Lower lobe of right lung (tissue), 2 donors: Measurements from ENCODE around the gene HLA-B. TPM values are rescaled to one million over a fixed set of nuclear protein-coding genes. Genes with fewer than 3 reads are reported as not detected.

Experiments used
- ATAC-seq, 2 donors: fragments of 200-7000 bp; cut with Tn5 transposase; one replicate each; pipeline ENCODE4 v1.9.1; 2020 to 2022; ENCODE audit warnings: mild to moderate bottlenecking in 2 of 2, moderate library complexity in 2 of 2
- DNase-seq: peaks from one replicate; pipeline ENCODE4 v3.0.0-alpha.2; 2020
- H3K27ac ChIP-seq: fragments of 200-600 bp; one replicate; pipeline ENCODE4 v1.8.0; 2022
- H3K27me3 ChIP-seq: fragments of 200-600 bp; one replicate; pipeline ENCODE4 v1.8.0; 2022; ENCODE audit warnings: low read depth
- H3K36me3 ChIP-seq: fragments of 200-600 bp; one replicate; pipeline ENCODE4 v1.8.0; 2022; ENCODE audit warnings: mild to moderate bottlenecking
- H3K4me1 ChIP-seq: fragments of 200-600 bp; one replicate; pipeline ENCODE4 v1.8.0; 2022
- H3K4me3 ChIP-seq: fragments of 200-600 bp; one replicate; pipeline ENCODE4 v1.8.0; 2022; ENCODE audit warnings: mild to moderate bottlenecking
- H3K9me3 ChIP-seq: fragments of 200-600 bp; one replicate; pipeline ENCODE4 v1.8.0; 2022
- intact Hi-C: fragments of 100-400 bp; cut with DNase I; formaldehyde crosslinking; loops from one replicate; pipeline ENCODE4 v1.11.0; 2022
- total RNA-seq: library from RNA; stranded (reverse); fragmentation: NEBNext Ultra II Directional; extraction: Animal tissue kit (Norgen Biotek cat#: 25700); gene quantifications from one replicate; pipeline ENCODE4 v1.2.1, GENCODE V29; 2021
- TF ChIP-seq, protein P1 (sequence below): fragments of 200-600 bp; IDR thresholded peaks from one replicate; pipeline ENCODE4 v1.8.0; 2022; ENCODE audit warnings: antibody characterized with exemption, mild to moderate bottlenecking
- donor health status: DM: no; HTN: yes; CAD: no; lungs with severe emphysema.

The HLA-B gene
- total RNA-seq, 1 donor from 2014 or later: 2,736 TPM

- DNase-seq (no peak), ATAC-seq (no peak)
- Histone ChIP-seq H3K27me3 (no peaks in the 10 kb centered on the region), H3K4me1 (peaks cover 15% of the 10 kb centered on the region), H3K27ac (no peak overlapping the region), H3K36me3 (peaks cover 25% of the 10 kb centered on the region), H3K4me3 (no peak overlapping the region), H3K9me3 (no peaks in the 10 kb centered on the region)
- intact Hi-C loops: loop anchor here (10.0 kb wide), 1 partner anchor 77 kb away; the partner anchor contains the start of gene HLA-C
- TF ChIP-seq, protein P1, sequence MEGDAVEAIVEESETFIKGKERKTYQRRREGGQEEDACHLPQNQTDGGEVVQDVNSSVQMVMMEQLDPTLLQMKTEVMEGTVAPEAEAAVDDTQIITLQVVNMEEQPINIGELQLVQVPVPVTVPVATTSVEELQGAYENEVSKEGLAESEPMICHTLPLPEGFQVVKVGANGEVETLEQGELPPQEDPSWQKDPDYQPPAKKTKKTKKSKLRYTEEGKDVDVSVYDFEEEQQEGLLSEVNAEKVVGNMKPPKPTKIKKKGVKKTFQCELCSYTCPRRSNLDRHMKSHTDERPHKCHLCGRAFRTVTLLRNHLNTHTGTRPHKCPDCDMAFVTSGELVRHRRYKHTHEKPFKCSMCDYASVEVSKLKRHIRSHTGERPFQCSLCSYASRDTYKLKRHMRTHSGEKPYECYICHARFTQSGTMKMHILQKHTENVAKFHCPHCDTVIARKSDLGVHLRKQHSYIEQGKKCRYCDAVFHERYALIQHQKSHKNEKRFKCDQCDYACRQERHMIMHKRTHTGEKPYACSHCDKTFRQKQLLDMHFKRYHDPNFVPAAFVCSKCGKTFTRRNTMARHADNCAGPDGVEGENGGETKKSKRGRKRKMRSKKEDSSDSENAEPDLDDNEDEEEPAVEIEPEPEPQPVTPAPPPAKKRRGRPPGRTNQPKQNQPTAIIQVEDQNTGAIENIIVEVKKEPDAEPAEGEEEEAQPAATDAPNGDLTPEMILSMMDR: no peak
These were observed 4.7 kb downstream of the HLA-B start for GRCh38 chr6:31352310-31352682.

DNA sequence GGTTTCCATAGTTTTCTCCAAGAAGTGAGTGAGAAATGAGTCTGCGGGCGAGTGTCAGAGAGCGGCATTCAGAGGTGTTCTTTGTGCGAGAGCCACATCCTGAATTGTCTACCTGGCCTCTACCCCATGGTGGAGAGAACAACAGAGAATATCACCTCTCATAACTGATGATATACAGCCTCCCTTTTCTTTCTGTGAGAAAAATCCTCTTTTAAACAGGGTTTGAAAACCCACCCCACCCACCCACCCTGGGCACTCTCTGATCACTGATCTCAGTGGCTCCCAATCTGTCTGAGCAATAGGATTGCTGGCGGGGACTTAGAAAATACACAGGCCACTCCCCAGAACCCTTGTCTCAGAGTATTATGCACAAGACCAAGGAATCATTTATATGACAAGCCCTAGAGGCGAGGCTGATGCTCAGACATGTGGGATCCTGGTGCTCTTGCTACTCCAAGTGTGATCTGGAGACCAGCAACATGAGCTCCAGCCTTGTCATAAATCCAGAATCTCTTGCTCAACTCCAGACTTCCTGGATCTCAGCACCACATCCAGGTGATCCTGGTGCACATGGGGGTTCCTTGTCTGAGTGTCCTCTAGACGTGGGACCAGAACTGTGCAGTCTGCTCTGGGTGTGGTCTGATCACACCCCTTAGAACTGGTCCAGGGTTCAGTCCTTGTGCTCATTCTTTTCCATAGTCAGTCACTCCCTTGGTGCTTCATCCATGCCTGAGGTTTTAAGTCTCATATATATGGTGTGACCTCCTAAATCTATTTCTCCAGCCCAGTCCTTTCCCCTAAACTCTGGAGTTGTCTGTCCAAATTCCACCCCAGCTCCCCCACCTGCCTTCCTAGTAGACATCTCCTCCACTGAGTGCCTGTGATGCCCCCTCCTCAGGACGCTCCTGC lies 5.3 kb downstream of the HLA-B start:
- Histone ChIP-seq H3K27me3 (no peaks in the 10 kb centered on the region), H3K4me3 (no peak overlapping the region), H3K9me3 (no peaks in the 10 kb centered on the region), H3K36me3 (peaks cover 25% of the 10 kb centered on the region), H3K27ac (no peak overlapping the region), H3K4me1 (peaks cover 15% of the 10 kb centered on the region)
- intact Hi-C loops: loop anchor here (10.0 kb wide), 1 partner anchor 77 kb away; the partner anchor contains the start of gene HLA-C
- TF ChIP-seq, protein P1: no peak
- ATAC-seq: no peak
- DNase-seq: no peak

DNA sequence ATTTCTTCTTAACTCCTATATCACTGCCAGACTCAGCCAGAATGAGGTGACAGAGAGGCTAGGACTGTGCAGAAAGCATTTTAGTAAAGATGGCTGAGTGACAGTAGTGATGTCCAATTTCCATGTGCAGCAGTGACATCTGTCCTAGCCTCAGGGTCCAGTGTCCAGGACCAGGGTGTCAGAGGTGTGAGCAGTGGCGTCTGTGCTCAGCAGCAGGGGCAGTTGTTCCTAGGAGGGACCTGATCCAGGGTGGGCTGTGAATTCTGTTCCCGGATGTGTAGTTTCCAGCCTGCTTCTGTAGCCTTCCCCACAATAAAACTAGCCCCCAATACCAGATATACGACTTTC lies 6.0 kb downstream of the HLA-B start:
- Histone ChIP-seq H3K9me3 (no peaks in the 10 kb centered on the region), H3K4me1 (peaks cover 15% of the 10 kb centered on the region), H3K4me3 (no peak overlapping the region), H3K27ac (no peak overlapping the region), H3K27me3 (no peaks in the 10 kb centered on the region), H3K36me3 (peaks cover 25% of the 10 kb centered on the region)
- DNase-seq (no peak), ATAC-seq (no peak)
- TF ChIP-seq, protein P1: no peak
- intact Hi-C loops: loop anchor here (10.0 kb wide), 1 partner anchor 76 kb away; the partner anchor contains the start of gene HLA-C

- Histone ChIP-seq H3K36me3 (peaks cover 24% of the 10 kb centered on the region), H3K4me3 (no peak overlapping the region), H3K27ac (no peak overlapping the region), H3K9me3 (no peaks in the 10 kb centered on the region), H3K27me3 (no peaks in the 10 kb centered on the region), H3K4me1 (peaks cover 11% of the 10 kb centered on the region)
- intact Hi-C loops: loop anchor here (10.0 kb wide), 1 partner anchor 76 kb away; the partner anchor contains the start of gene HLA-C
- DNase-seq (no peak), ATAC-seq (no peak)
- TF ChIP-seq, protein P1: no peak
These were observed 6.6 kb downstream of the HLA-B start for GRCh38 chr6:31350196-31351032.

- Histone ChIP-seq H3K4me3 (no peak overlapping the region), H3K9me3 (no peaks in the 10 kb centered on the region), H3K27ac (no peak overlapping the region), H3K36me3 (peaks cover 13% of the 10 kb centered on the region), H3K4me1 (no peaks in the 10 kb centered on the region), H3K27me3 (no peaks in the 10 kb centered on the region)
- DNase-seq (no peak), ATAC-seq (no peak)
- TF ChIP-seq, protein P1: no peak
- intact Hi-C loops: no loop called here
These were observed 7.7 kb downstream of the HLA-B start for GRCh38 chr6:31349301-31349700.
